GM18499 (cell line): ENCODE measurements around the gene CAPN2.
"Not testable (repeated sequence)": the region's sequence is repeated elsewhere in the genome, so short reads cannot be mapped to it uniquely, and the experiment has no call there.

ENCODE experiments used
- ATAC-seq: cut with Tn5 transposase; IDR thresholded peaks from one replicate; pipeline ENCODE4 v1.9.1; 2021; ENCODE audit warnings: moderate number of reproducible peaks; ENCODE audit not compliant: insufficient read depth, unreplicated experiment

CAPN2 gene

GRCh38 chr1:223776075-223776814 is 63.9 kb downstream of the CAPN2 start:
- ATAC-seq: no peak

GRCh38 chr1:223776826-223777454 is 64.6 kb downstream of the CAPN2 start:
- no peak for ATAC-seq

GRCh38 chr1:223780318-223780717 is 68.0 kb downstream of the CAPN2 start:
- no peak for ATAC-seq

GRCh38 chr1:223780949-223781348 is 68.6 kb downstream of the CAPN2 start:
- no peak for ATAC-seq

GRCh38 chr1:223783676-223784075 is 71.3 kb downstream of the CAPN2 start:
- no peak for ATAC-seq

GRCh38 chr1:223784541-223784940 is 72.2 kb downstream of the CAPN2 start:
- no peak for ATAC-seq

GRCh38 chr1:223785808-223786207 is 73.5 kb downstream of the CAPN2 start:
- ATAC-seq: no peak

- ATAC-seq: no peak
Observed at GRCh38 chr1:223788746-223789415, 76.5 kb downstream of the CAPN2 start.

GRCh38 chr1:223792046-223792445 is 79.7 kb downstream of the CAPN2 start:
- no peak for ATAC-seq

- no peak for ATAC-seq
Observed at GRCh38 chr1:223793716-223794115, 81.4 kb downstream of the CAPN2 start.

GRCh38 chr1:223794136-223794880 is 82.0 kb downstream of the CAPN2 start:
- no peak for ATAC-seq

GRCh38 chr1:223796210-223796609 is 83.9 kb downstream of the CAPN2 start:
- no peak for ATAC-seq

GRCh38 chr1:223802032-223802431 is 89.7 kb downstream of the CAPN2 start:
- no peak for ATAC-seq

- no peak for ATAC-seq
Observed at GRCh38 chr1:223802602-223803001, 90.3 kb downstream of the CAPN2 start.

GRCh38 chr1:223803211-223803610 is 90.9 kb downstream of the CAPN2 start:
- ATAC-seq: no peak

- ATAC-seq: not testable (repeated sequence)
Observed at GRCh38 chr1:223809905-223810304, 97.6 kb downstream of the CAPN2 start.

- no peak for ATAC-seq
Observed at GRCh38 chr1:223810586-223810985, 98.2 kb downstream of the CAPN2 start.

GRCh38 chr1:223811634-223812101 is 99.3 kb downstream of the CAPN2 start:
- ATAC-seq: no peak

- no peak for ATAC-seq
Observed at GRCh38 chr1:223813645-223814044, 101.3 kb downstream of the CAPN2 start.

GRCh38 chr1:223815020-223815853 is 102.9 kb downstream of the CAPN2 start:
- no peak for ATAC-seq
